IMR-90 (cell line): ENCODE data around the gene NAV2. TPM values are rescaled to one million over a fixed set of nuclear protein-coding genes. Genes with fewer than 3 reads are reported as not detected.
"Not testable (repeated sequence)": the region's sequence is repeated elsewhere in the genome, so short reads cannot be mapped to it uniquely, and the experiment has no call there.

Experiments
- ATAC-seq: fragments of 200-7000 bp; cut with Tn5 transposase; 2 replicates; pipeline ENCODE4 v1.9.1; 2020; ENCODE audit warnings: low read depth, mild to moderate bottlenecking, moderate library complexity
- BruUV-seq: library from RNA; stranded (reverse); fragments of 400-500 nt; replicated peaks from 2 replicates; lab custom pipeline; 2021; lab: Mats Ljungman, UMichigan
- CTCF ChIA-PET: fragments of 300-600 bp; formaldehyde crosslinking; extraction: SDS; loops from one replicate; lab custom pipeline; 2021; ENCODE audit warnings: antibody characterized with exemption; lab: Yijun Ruan, JAX
- POLR2A ChIA-PET: fragments of 300-600 bp; sonication (Branson Sonifier 250); formaldehyde crosslinking; loops from one replicate; lab custom pipeline; 2022; ENCODE audit warnings: antibody characterized with exemption; ENCODE audit not compliant: unreplicated experiment; lab: Charles Lee
- DNase-seq: peaks from one replicate; pipeline ENCODE4 v3.0.0; 2013
- H2AFZ ChIP-seq: replicated peaks from 2 replicates; pipeline ENCODE3; 2013; ENCODE audit warnings: low read length, mild to moderate bottlenecking; ENCODE audit not compliant: poor library complexity
- H2AK5ac ChIP-seq: 2 replicates; pipeline ENCODE4 v1.6.1; 2013; ENCODE audit warnings: low read depth, low read length, inconsistent platforms
- H2AK9ac ChIP-seq: replicated peaks from 2 replicates; pipeline ENCODE3; 2013; ENCODE audit warnings: mild to moderate bottlenecking, low read depth, low read length, moderate library complexity; ENCODE audit not compliant: poor library complexity
- H2BK120ac ChIP-seq: 2 replicates; pipeline ENCODE4 v1.6.1; 2013; ENCODE audit warnings: low read depth, low read length, inconsistent platforms
- H2BK15ac ChIP-seq: 3 replicates; pipeline ENCODE4 v1.6.1; 2013; ENCODE audit warnings: low read depth, low read length, inconsistent platforms
- H2BK20ac ChIP-seq: 2 replicates; pipeline ENCODE4 v1.6.1; 2013; ENCODE audit warnings: low read depth, mild to moderate bottlenecking, inconsistent platforms, low read length, moderate library complexity
- H2BK5ac ChIP-seq: 2 replicates; pipeline ENCODE4 v1.6.1; 2013; ENCODE audit warnings: mild to moderate bottlenecking, low read depth, low read length, inconsistent platforms; ENCODE audit not compliant: poor library complexity, severe bottlenecking
- H3K14ac ChIP-seq: replicated peaks from 2 replicates; pipeline ENCODE4 v1.6.1; 2013; ENCODE audit warnings: low read depth, low read length, inconsistent platforms
- H3K18ac ChIP-seq: 2 replicates; pipeline ENCODE4 v1.6.1; 2013; ENCODE audit warnings: low read depth, low read length, control low read depth
- H3K23ac ChIP-seq: 2 replicates; pipeline ENCODE4 v1.6.1; 2013; ENCODE audit warnings: low read depth, low read length, inconsistent platforms
- H3K27ac ChIP-seq: 2 replicates; pipeline ENCODE4 v1.5.1; 2013; ENCODE audit warnings: mild to moderate bottlenecking, control low read depth, low read length; ENCODE audit not compliant: insufficient read depth
- H3K27me3 ChIP-seq: 2 replicates; pipeline ENCODE4 v1.6.1; 2013; ENCODE audit warnings: low read length; ENCODE audit not compliant: control insufficient read depth, insufficient read depth
- H3K36me3 ChIP-seq: 2 replicates; pipeline ENCODE4 v1.6.1; 2013; ENCODE audit warnings: low read length, mixed read lengths; ENCODE audit not compliant: control insufficient read depth, insufficient read depth
- H3K4ac ChIP-seq: 2 replicates; pipeline ENCODE4 v1.6.1; 2013; ENCODE audit warnings: low read depth, low read length, inconsistent platforms
- H3K4me1 ChIP-seq: 2 replicates; pipeline ENCODE4 v1.6.1; 2013; ENCODE audit warnings: low read length, mixed read lengths; ENCODE audit not compliant: control insufficient read depth, insufficient read depth
- H3K4me2 ChIP-seq: 2 replicates; pipeline ENCODE4 v1.6.1; 2013; ENCODE audit warnings: low read depth, mild to moderate bottlenecking, control low read depth, low read length, moderate library complexity
- H3K4me3 ChIP-seq: 2 replicates; pipeline ENCODE4 v1.5.1; 2013; ENCODE audit warnings: low read depth, mild to moderate bottlenecking, control low read depth, low read length, moderate library complexity; ENCODE audit not compliant: insufficient read depth
- H3K56ac ChIP-seq: 2 replicates; pipeline ENCODE4 v1.6.1; 2013; ENCODE audit warnings: low read length, inconsistent platforms; ENCODE audit not compliant: insufficient read depth; ENCODE audit errors: extremely low read depth
- H3K79me1 ChIP-seq, 2 experiments: 2 replicates each; pipeline ENCODE4 v1.6.1; 2013; ENCODE audit warnings: low read length in 2 of 2, inconsistent platforms in 1 of 2, low read depth in 1 of 2
- H3K9ac ChIP-seq: 2 replicates; pipeline ENCODE4 v1.6.1; 2013; ENCODE audit warnings: low read depth, low read length, control low read depth
- H3K9me1 ChIP-seq: 2 replicates; pipeline ENCODE4 v1.6.1; 2013; ENCODE audit warnings: low read length, inconsistent platforms; ENCODE audit not compliant: insufficient read depth
- H3K9me3 ChIP-seq: 2 replicates; pipeline ENCODE4 v1.6.1; 2013; ENCODE audit warnings: low read length; ENCODE audit not compliant: control insufficient read depth, insufficient read depth
- H4K20me1 ChIP-seq: 2 replicates; pipeline ENCODE4 v1.6.1; 2013; ENCODE audit warnings: low read length, inconsistent platforms; ENCODE audit not compliant: insufficient read depth
- H4K5ac ChIP-seq: 2 replicates; pipeline ENCODE4 v1.6.1; 2013; ENCODE audit warnings: mild to moderate bottlenecking, low read depth, low read length, control low read depth
- H4K8ac ChIP-seq, 2 experiments: 2 replicates each; pipeline ENCODE4 v1.6.1; 2013; ENCODE audit warnings: low read depth in 2 of 2, low read length in 2 of 2, control low read depth in 1 of 2, inconsistent platforms in 1 of 2
- H4K91ac ChIP-seq: 2 replicates; pipeline ENCODE4 v1.6.1; 2013; ENCODE audit warnings: low read depth, low read length, inconsistent platforms; ENCODE audit not compliant: insufficient read depth
- BHLHE40 ChIP-seq: fragments of 150-350 bp; IDR thresholded peaks from 2 replicates; pipeline ENCODE4 v1.6.1; 2016; ENCODE audit warnings: mild to moderate bottlenecking, low read depth, low read length
- CEBPB ChIP-seq: IDR thresholded peaks from 2 replicates; pipeline ENCODE4 v1.6.1; 2012; ENCODE audit warnings: low read depth, low read length, improper control_type of control experiment
- CHD1 ChIP-seq: IDR thresholded peaks from 2 replicates; pipeline ENCODE4 v1.6.1; 2012; ENCODE audit warnings: low read depth, low read length, improper control_type of control experiment
- MXI1 ChIP-seq: IDR thresholded peaks from 2 replicates; pipeline ENCODE4 v1.6.1; 2012; ENCODE audit warnings: low read depth, mild to moderate bottlenecking, low read length, moderate library complexity, borderline replicate concordance
- POLR2A ChIP-seq: IDR thresholded peaks from 2 replicates; pipeline ENCODE4 v1.6.1; 2012; ENCODE audit warnings: mild to moderate bottlenecking, low read depth, low read length
- RAD21 ChIP-seq: IDR thresholded peaks from 2 replicates; pipeline ENCODE4 v1.6.1; 2012; ENCODE audit warnings: low read length, improper control_type of control experiment
- RCOR1 ChIP-seq: IDR thresholded peaks from 2 replicates; pipeline ENCODE4 v1.6.1; 2012; ENCODE audit warnings: mild to moderate bottlenecking, low read length, improper control_type of control experiment; ENCODE audit not compliant: insufficient replicate concordance
- RFX5 ChIP-seq: IDR thresholded peaks from 2 replicates; pipeline ENCODE4 v1.8.0; 2012; ENCODE audit warnings: low read depth, mild to moderate bottlenecking, low read length, moderate library complexity
- SMC3 ChIP-seq: fragments of 150-350 bp; IDR thresholded peaks from 2 replicates; pipeline ENCODE4 v1.6.1; 2016; ENCODE audit warnings: low read depth, mild to moderate bottlenecking, antibody characterized with exemption, low read length, moderate library complexity
- WGBS, 2 experiments: methylation state at CpG; one replicate each; pipeline versions ENCODE4 v1.1.5 to v1.1.7; 2013; ENCODE audit warnings: missing lambda C conversion rate in 2 of 2; ENCODE audit not compliant: insufficient read length in 1 of 2; ENCODE audit errors: extremely low coverage in 2 of 2; 5-methylcytosine and 5-hydroxymethylcytosine counted together
- dilution Hi-C: fragments of 300-500 bp; cut with HindIII; formaldehyde crosslinking; loops from one replicate; pipeline ENCODE4 v1.14.3; 2018; ENCODE audit warnings: low sequenced_read_pairs; ENCODE audit not compliant: unreplicated experiment
- in situ Hi-C: fragments of 300-500 bp; cut with MboI; formaldehyde crosslinking; loops from 3 replicates; pipeline ENCODE4 v1.14.3; 2019; ENCODE audit warnings: low sequenced_read_pairs, inconsistent platforms, mixed read lengths
- intact Hi-C: fragments of 100-400 bp; cut with micrococcal nuclease; formaldehyde crosslinking; loops from 2 replicates; pipeline ENCODE4 v1.10.0; 2022
- polyA plus RNA-seq, 3 experiments: library from polyadenylated mRNA; depleted of rRNA; stranded (reverse); fragments of >200 nt; gene quantifications; 2 replicates each; pipeline ENCODE4 v1.2.3, GENCODE V29; 2012; ENCODE audit warnings: low replicate concordance in 1 of 3
- total RNA-seq: library from RNA; depleted of rRNA; stranded (reverse); fragments of >200 nt; gene quantifications from 2 replicates; pipeline ENCODE4 v1.2.3, GENCODE V29; 2012

NAV2 gene
- total and polyA plus RNA-seq, 2 of the 4 experiments (the other 2 are of a cell fraction) = 4.5 to 12.6 TPM

DNA sequence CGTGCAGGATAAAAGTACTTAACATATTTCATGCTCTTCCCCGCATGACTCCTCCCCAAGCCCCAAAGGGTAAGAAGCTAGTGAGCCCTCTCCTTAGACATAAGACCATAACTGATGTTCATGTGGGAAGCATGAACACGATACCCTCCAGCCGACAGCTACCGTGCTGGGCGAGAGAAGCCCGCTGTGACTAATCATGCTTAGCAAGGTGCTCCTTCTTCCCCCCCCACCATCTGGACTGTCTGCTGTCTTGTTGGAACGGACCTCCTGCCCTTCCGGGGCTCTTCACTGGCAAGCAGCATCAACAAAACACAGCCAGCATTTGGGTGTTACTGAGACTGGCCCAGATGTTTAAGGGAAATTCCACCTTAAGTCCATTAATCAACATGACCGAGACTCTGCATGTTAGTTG lies 247.0 kb downstream of the NAV2 start:
- no peak overlapping the region for H3K4ac ChIP-seq
- H3K23ac ChIP-seq = no peak overlapping the region
- H3K9me1 ChIP-seq = peaks cover 21% of the 10 kb centered on the region; the same call in 1 of the 2 replicates
- H2AK5ac ChIP-seq = 0 out of 2 replicates have a peak overlapping the region, but pooled peaks have one; percentile 8
- H3K4me3 ChIP-seq = no peak overlapping the region
- TF ChIP-seq CEBPB (no peak), RCOR1 (no peak), RAD21 (no peak), CHD1 (no peak), BHLHE40 (no peak), RFX5 (no peak), POLR2A (no peak), SMC3 (no peak), MXI1 (no peak)
- no peak overlapping the region for H3K18ac ChIP-seq
- H4K91ac ChIP-seq = no peak overlapping the region
- H4K8ac ChIP-seq = no peak overlapping the region
- no peak overlapping the region for H2BK20ac ChIP-seq
- H2AK9ac ChIP-seq = no peak overlapping the region
- ChIA-PET POLR2A (no interaction called here), CTCF (no interaction called here)
- H3K4me1 ChIP-seq = peaks cover 11% of the 10 kb centered on the region
- no peak overlapping the region for H2AFZ ChIP-seq
- no peaks in the 10 kb centered on the region for H4K20me1 ChIP-seq
- H3K36me3 ChIP-seq = peaks cover 1% of the 10 kb centered on the region; the same call in 1 of the 2 replicates
- intact Hi-C loops (no loop called here), dilution Hi-C loops (no loop called here), in situ Hi-C loops (no loop called here)
- H3K27me3 ChIP-seq = no peaks in the 10 kb centered on the region
- no peak overlapping the region for H3K27ac ChIP-seq
- DNase-seq = no peak
- H3K4me2 ChIP-seq = no peak overlapping the region
- no TSS peak for BruUV-seq
- H3K79me1 ChIP-seq = peaks cover 31 to 64% of the 10 kb centered on the region in 2 experiments
- no peak overlapping the region for H2BK120ac ChIP-seq
- no peak for ATAC-seq
- H3K9me3 ChIP-seq = no peaks in the 10 kb centered on the region
- no peak overlapping the region for H3K56ac ChIP-seq
- no peak overlapping the region for H4K5ac ChIP-seq
- WGBS, 2 experiments = no CpG with 5 or more reads among the region's 10 CpGs
- H3K14ac ChIP-seq = no peak overlapping the region
- no peak overlapping the region for H2BK5ac ChIP-seq
- no peak overlapping the region for H3K9ac ChIP-seq
- H2BK15ac ChIP-seq = no peak overlapping the region

DNA sequence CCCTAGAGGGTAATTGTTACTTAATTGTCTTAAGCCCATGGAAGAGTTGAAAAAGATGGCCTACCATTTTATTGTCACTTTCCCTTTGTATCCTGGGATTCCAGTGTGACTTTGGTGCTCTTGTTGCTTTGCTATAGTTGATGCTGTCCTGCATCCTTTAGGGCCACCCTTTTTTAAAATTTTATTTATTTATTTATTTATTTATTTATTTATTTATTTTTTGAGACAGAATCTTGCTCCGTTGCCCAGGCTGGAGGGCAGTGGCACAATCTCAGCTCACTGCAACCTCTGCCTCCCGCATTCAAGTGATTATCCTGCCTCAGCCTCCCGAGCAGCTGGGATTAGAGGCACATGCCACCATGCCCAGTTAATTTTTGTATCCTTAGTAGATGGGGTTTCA lies 247.8 kb downstream of the NAV2 start:
- H3K27me3 ChIP-seq, BruUV-seq, H3K18ac ChIP-seq, ATAC-seq, POLR2A ChIA-PET, H3K56ac ChIP-seq, H2AK5ac ChIP-seq, in situ Hi-C loops, H3K9ac ChIP-seq, H3K23ac ChIP-seq, H3K14ac ChIP-seq, H2BK20ac ChIP-seq, H4K91ac ChIP-seq, DNase-seq, H2BK120ac ChIP-seq, H3K4ac ChIP-seq, H3K27ac ChIP-seq, CTCF ChIA-PET, H2AK9ac ChIP-seq, H3K9me3 ChIP-seq, H4K20me1 ChIP-seq, H3K36me3 ChIP-seq, H4K8ac ChIP-seq, H2AFZ ChIP-seq, intact Hi-C loops, H2BK15ac ChIP-seq, H3K4me3 ChIP-seq, H3K4me2 ChIP-seq, H4K5ac ChIP-seq, H2BK5ac ChIP-seq, dilution Hi-C loops: not testable (repeated sequence)
- Histone ChIP-seq H3K4me1 (peaks cover 11% of the 10 kb centered on the region), H3K9me1 (peaks cover 21% of the 10 kb centered on the region; the same call in 1 of the 2 replicates), H3K79me1 (peaks cover 30 to 58% of the 10 kb centered on the region in 2 experiments)
- no CpG with 5 or more reads among the region's 3 CpGs for WGBS, 2 experiments
